Lower lobe of right lung (tissue), 2 donors: ENCODE measurements around the gene DHX34. TPM values are rescaled to one million over a fixed set of nuclear protein-coding genes. Genes with fewer than 3 reads are reported as not detected.
A peak's percentile ranks its signal among the peaks of the same experiment; 100 is the strongest.

ENCODE experiments used
- ATAC-seq, 2 donors: fragments of 200-7000 bp; cut with Tn5 transposase; one replicate each; pipeline ENCODE4 v1.9.1; 2020 to 2022; ENCODE audit warnings: mild to moderate bottlenecking in 2 of 2, moderate library complexity in 2 of 2
- DNase-seq: peaks from one replicate; pipeline ENCODE4 v3.0.0-alpha.2; 2020
- H3K27ac ChIP-seq: fragments of 200-600 bp; one replicate; pipeline ENCODE4 v1.8.0; 2022
- H3K27me3 ChIP-seq: fragments of 200-600 bp; one replicate; pipeline ENCODE4 v1.8.0; 2022; ENCODE audit warnings: low read depth
- H3K36me3 ChIP-seq: fragments of 200-600 bp; one replicate; pipeline ENCODE4 v1.8.0; 2022; ENCODE audit warnings: mild to moderate bottlenecking
- H3K4me1 ChIP-seq: fragments of 200-600 bp; one replicate; pipeline ENCODE4 v1.8.0; 2022
- H3K4me3 ChIP-seq: fragments of 200-600 bp; one replicate; pipeline ENCODE4 v1.8.0; 2022; ENCODE audit warnings: mild to moderate bottlenecking
- H3K9me3 ChIP-seq: fragments of 200-600 bp; one replicate; pipeline ENCODE4 v1.8.0; 2022
- CTCF ChIP-seq: fragments of 200-600 bp; IDR thresholded peaks from one replicate; pipeline ENCODE4 v1.8.0; 2022; ENCODE audit warnings: antibody characterized with exemption, mild to moderate bottlenecking
- intact Hi-C: fragments of 100-400 bp; cut with DNase I; formaldehyde crosslinking; loops from one replicate; pipeline ENCODE4 v1.11.0; 2022
- total RNA-seq: library from RNA; stranded (reverse); fragmentation: NEBNext Ultra II Directional; extraction: Animal tissue kit (Norgen Biotek cat#: 25700); gene quantifications from one replicate; pipeline ENCODE4 v1.2.1, GENCODE V29; 2021
- donor health status: DM: no; HTN: yes; CAD: no; lungs with severe emphysema.

Gene DHX34
- total RNA-seq, 1 donor from 2014 or later, result 14.5 TPM

GRCh38 chr19:47309038-47309437, 40.1 kb upstream of the DHX34 start:
- no peak overlapping the region for H3K4me3 ChIP-seq
- no peak for DNase-seq
- TF ChIP-seq CTCF, result no peak
- peaks cover 7% of the 10 kb centered on the region for H3K27me3 ChIP-seq
- intact Hi-C loops, result no loop called here
- no peak for ATAC-seq
- peaks cover 10% of the 10 kb centered on the region for H3K4me1 ChIP-seq
- peak overlapping the region; percentile 36 for H3K27ac ChIP-seq
- no peaks in the 10 kb centered on the region for H3K9me3 ChIP-seq
- no peaks in the 10 kb centered on the region for H3K36me3 ChIP-seq

- TF ChIP-seq CTCF, result no peak
- ATAC-seq (peak; percentile 51 to 73), DNase-seq (peak; percentile 73)
- Histone ChIP-seq H3K4me3 (peak within 1 kb of the TSS; percentile 46), H3K4me1 (peaks cover 10% of the 10 kb centered on the region), H3K36me3 (no peaks in the 10 kb centered on the region), H3K9me3 (no peaks in the 10 kb centered on the region), H3K27ac (peak within 1 kb of the TSS; percentile 67), H3K27me3 (peaks cover 7% of the 10 kb centered on the region)
- intact Hi-C loops, result no loop called here
Measured at GRCh38 chr19:47309608-47310007, 39.5 kb upstream of the DHX34 start, which contains the start of gene C5AR1. C5AR1 (plus strand) TSS chr19:47309861; CDS start chr19:47309896, 35 bp downstream.

GRCh38 chr19:47310323-47310722, 38.8 kb upstream of the DHX34 start:
- no peak for TF ChIP-seq CTCF
- ATAC-seq (no peak), DNase-seq (no peak)
- peak overlapping the region; percentile 46 for H3K4me3 ChIP-seq
- H3K27ac ChIP-seq, result peak overlapping the region; percentile 67
- H3K27me3 ChIP-seq, result peaks cover 7% of the 10 kb centered on the region
- H3K4me1 ChIP-seq, result peaks cover 10% of the 10 kb centered on the region
- intact Hi-C loops, result no loop called here
- H3K36me3 ChIP-seq, result no peaks in the 10 kb centered on the region
- H3K9me3 ChIP-seq, result no peaks in the 10 kb centered on the region

- Histone ChIP-seq H3K27me3 (peaks cover 7% of the 10 kb centered on the region), H3K4me1 (peaks cover 10% of the 10 kb centered on the region), H3K4me3 (peak overlapping the region; percentile 46), H3K36me3 (no peaks in the 10 kb centered on the region), H3K9me3 (no peaks in the 10 kb centered on the region), H3K27ac (peak overlapping the region; percentile 67)
- intact Hi-C loops, result no loop called here
- ATAC-seq (peak; percentile 33 to 44), DNase-seq (peak; percentile 84)
- no peak for TF ChIP-seq CTCF
Measured at GRCh38 chr19:47310819-47311218, 38.3 kb upstream of the DHX34 start.

DNA sequence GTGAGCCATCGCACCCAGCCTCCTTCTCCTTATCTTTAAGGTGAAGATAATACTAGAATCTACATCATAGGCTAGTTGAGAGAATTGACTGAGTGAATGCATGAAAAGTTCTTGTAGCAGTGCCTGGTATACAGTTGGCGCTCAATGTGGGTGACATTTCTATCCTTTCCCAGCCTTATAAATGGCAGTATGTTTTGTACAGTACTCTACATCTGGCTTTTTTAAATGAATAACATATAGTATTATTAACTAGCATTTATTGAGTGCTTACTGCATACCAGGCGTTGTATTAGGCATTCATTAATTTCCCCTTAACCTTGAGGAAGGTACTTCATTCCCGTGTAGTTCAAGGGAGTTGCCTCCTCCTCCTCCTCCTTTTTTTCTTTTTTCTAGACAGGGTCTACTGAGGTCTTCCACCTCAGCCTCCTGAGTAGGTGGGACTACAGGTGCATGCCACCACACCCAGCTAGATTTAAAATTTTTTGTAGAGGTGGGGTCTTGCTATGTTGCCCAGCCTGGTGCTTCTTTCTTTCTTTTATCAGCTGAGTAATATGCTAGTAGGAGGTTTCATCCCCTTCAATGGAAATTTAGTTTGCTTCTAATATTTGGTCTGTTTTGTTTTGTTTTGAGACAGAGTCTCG, 36.6 kb upstream of the DHX34 start:
- H3K4me1 ChIP-seq, result peaks cover 10% of the 10 kb centered on the region
- H3K4me3 ChIP-seq, result peak overlapping the region; percentile 46
- DNase-seq (no peak), ATAC-seq (no peak)
- H3K27ac ChIP-seq, result no peak overlapping the region
- H3K27me3 ChIP-seq, result peaks cover 7% of the 10 kb centered on the region
- H3K36me3 ChIP-seq, result no peaks in the 10 kb centered on the region
- TF ChIP-seq CTCF, result no peak
- no peaks in the 10 kb centered on the region for H3K9me3 ChIP-seq
- intact Hi-C loops, result no loop called here
